Transverse colon (tissue), 4 donors: ENCODE results near the gene KIAA1755.

Source experiments
- CTCF ChIP-seq, 5 experiments: fragments of 200-600 bp in 3 of 5; fragments of 450-650 bp in 2 of 5; sonication (generic) in 3 of 5; IDR thresholded peaks; 1 replicate in 2 of 5; 2 replicates in 3 of 5; pipeline ENCODE4 v1.5.1; 2016 to 2017; ENCODE audit warnings: antibody characterized with exemption in 5 of 5, inconsistent platforms in 3 of 5, mild to moderate bottlenecking in 2 of 5, moderate library complexity in 1 of 5
- POLR2A ChIP-seq: fragments of 450-650 bp; IDR thresholded peaks from one replicate; pipeline ENCODE4 v1.6.1; 2016; ENCODE audit warnings: antibody characterized with exemption, mild to moderate bottlenecking, moderate library complexity
- POLR2AphosphoS5 ChIP-seq, 3 donors: sonication (generic); formaldehyde crosslinking; IDR thresholded peaks; one replicate each; pipeline ENCODE4 v1.6.1; 2016; ENCODE audit warnings: antibody characterized with exemption in 3 of 3

- TF ChIP-seq CTCF (IDR thresholded peaks at IDR 0.05) (no peak), POLR2AphosphoS5 (IDR thresholded peaks at IDR 0.05) (no peak), POLR2A (no peak)
These were observed 44.3 kb downstream of the KIAA1755 start for GRCh38 chr20:38216201-38216600.
